AG04449 (cell line): ENCODE measurements around the gene SOCS4.

Source experiments
- CTCF ChIA-PET: fragments of 350-600 bp; formaldehyde crosslinking; extraction: SDS; loops from one replicate; lab custom pipeline; 2021; ENCODE audit warnings: antibody characterized with exemption; lab: Yijun Ruan, JAX
- POLR2A ChIA-PET: fragments of 400-600, 350-600 bp; formaldehyde crosslinking; extraction: SDS; loops from one replicate; lab custom pipeline; 2020; ENCODE audit warnings: antibody characterized with exemption, inconsistent platforms; lab: Yijun Ruan, JAX
- DNase-seq: peaks from one replicate; pipeline ENCODE4 v3.0.0-alpha.2; 2010; ENCODE audit warnings: low read depth, low spot score
- H3K4me3 ChIP-seq: 2 replicates; pipeline ENCODE4 v1.5.1; 2011; ENCODE audit warnings: low read depth, mild to moderate bottlenecking, control low read depth, low read length
- TF ChIP-seq, protein P1 (sequence below): IDR thresholded peaks from one replicate; pipeline ENCODE4 v1.5.1; 2011; ENCODE audit warnings: mild to moderate bottlenecking, moderate library complexity, low read length, control low read depth, inconsistent platforms; ENCODE audit not compliant: insufficient read depth; ENCODE audit errors: missing control alignments

The SOCS4 gene, protein sequence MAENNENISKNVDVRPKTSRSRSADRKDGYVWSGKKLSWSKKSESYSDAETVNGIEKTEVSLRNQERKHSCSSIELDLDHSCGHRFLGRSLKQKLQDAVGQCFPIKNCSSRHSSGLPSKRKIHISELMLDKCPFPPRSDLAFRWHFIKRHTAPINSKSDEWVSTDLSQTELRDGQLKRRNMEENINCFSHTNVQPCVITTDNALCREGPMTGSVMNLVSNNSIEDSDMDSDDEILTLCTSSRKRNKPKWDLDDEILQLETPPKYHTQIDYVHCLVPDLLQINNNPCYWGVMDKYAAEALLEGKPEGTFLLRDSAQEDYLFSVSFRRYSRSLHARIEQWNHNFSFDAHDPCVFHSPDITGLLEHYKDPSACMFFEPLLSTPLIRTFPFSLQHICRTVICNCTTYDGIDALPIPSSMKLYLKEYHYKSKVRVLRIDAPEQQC

DNA sequence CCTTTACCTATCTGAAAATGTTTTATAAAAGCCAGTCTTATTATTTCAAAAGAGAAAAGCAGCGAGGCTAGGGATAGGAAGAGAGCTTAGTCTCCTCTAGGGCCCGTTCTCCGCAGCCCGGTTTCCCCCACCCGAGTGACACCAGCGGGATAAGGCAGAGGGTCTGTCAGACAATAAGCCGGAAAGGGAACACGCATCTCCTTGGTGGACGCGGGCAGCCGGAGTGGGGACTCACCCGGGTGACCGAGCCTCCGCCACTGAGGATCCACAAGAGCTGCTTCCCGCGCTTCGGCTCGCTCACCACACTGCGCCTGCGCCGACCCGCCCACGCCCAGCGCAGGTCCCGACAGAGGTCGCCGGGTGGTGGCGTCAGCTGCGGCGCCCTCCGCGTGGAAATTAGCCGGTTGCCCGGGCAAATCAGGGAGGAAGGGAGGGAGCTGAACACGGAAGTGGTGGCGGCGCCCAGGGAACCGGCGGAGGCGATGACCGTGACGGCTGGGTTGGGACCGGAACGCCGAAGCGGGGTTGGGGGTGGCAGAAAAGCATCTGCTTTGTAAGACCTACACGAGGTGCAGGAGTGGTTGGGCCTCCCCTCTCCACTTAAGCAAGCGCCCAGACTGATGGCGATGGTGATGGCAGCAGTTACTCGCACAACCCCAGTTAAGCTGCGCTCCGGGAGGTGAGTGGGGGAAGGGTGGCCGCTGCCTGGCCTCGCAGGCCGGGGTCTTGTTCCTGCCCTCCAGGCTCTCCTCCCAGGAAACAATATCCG is at the start of gene SOCS4, which contains the start of gene WDHD1:
SOCS4 (plus strand) TSS at position 444 of the 769 bp plus-strand sequence. CDS start 15,806 bp downstream, outside the sequence.
WDHD1 (minus strand) TSS at position 307 of the 769 bp plus-strand sequence. CDS start 312 bp downstream, outside the sequence.
- ChIA-PET POLR2A (interaction anchor here (0.5 to 1.3 kb wide), 7 partner anchors 8 to 105 kb away, joined by 3 to 7 read pairs (median 3); partner anchors contain the start of gene MAPK1IP1L), CTCF (interaction anchor here (0.8 to 7.7 kb wide), 6 partner anchors 10 to 134 kb away, joined by 3 to 41 read pairs (median 6); partner anchors contain the start of gene MAPK1IP1L)
- TF ChIP-seq, protein P1, sequence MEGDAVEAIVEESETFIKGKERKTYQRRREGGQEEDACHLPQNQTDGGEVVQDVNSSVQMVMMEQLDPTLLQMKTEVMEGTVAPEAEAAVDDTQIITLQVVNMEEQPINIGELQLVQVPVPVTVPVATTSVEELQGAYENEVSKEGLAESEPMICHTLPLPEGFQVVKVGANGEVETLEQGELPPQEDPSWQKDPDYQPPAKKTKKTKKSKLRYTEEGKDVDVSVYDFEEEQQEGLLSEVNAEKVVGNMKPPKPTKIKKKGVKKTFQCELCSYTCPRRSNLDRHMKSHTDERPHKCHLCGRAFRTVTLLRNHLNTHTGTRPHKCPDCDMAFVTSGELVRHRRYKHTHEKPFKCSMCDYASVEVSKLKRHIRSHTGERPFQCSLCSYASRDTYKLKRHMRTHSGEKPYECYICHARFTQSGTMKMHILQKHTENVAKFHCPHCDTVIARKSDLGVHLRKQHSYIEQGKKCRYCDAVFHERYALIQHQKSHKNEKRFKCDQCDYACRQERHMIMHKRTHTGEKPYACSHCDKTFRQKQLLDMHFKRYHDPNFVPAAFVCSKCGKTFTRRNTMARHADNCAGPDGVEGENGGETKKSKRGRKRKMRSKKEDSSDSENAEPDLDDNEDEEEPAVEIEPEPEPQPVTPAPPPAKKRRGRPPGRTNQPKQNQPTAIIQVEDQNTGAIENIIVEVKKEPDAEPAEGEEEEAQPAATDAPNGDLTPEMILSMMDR: peak; percentile 40
- peak; percentile 41 for DNase-seq
- H3K4me3 ChIP-seq: peak within 1 kb of the TSS; percentile 88

DNA sequence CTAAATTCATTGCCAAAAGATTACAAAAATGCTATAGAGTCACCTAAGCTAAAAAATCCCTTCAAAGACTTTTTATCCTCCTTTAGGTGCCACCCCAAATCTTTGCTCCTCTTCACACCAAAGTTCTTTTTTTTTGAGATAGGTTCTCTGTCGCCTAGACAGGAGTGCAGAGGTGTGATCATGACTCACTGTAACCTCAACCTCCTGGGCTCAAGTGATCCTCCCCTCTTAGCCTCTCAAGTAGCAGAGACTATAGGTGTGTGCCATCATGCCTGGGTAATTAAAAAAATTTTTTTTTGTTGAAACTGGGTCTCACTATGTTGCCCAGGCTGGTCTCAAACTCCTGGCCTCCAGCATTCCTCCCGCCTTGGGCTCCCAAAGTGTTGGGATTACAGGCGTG is 48.0 kb upstream of the SOCS4 start:
- POLR2A ChIA-PET: no interaction called here
- TF ChIP-seq, protein P1: no peak

DNA sequence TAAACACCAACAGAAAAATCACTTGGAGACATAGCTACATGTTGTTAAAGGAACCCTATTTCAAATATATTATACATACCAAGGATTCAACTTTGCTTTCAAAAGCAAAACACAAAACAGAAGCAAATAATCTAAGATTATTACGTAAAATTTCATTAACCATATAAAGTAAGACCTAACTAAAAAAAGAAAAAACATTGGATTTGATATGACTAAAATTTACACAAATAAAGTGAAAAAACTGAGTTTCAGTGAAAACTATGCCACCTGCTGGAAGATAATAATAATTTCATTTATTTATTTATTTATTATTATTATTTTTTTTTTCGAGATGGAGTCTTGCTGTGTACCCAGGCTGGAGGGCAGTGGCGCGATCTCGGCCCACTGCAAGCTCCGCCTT is 45.3 kb upstream of the SOCS4 start:
- POLR2A ChIA-PET: no interaction called here
- TF ChIP-seq, protein P1: no peak
- H3K4me3 ChIP-seq: no peak overlapping the region
- CTCF ChIA-PET: interaction anchor here (0.6 to 2.0 kb wide), 9 partner anchors 9 to 494 kb away, joined by 3 to 9 read pairs (median 4); partner anchors contain the start of gene MAPK1IP1L
- no peak for DNase-seq

More for the DNA sequence above, 48.0 kb upstream of the SOCS4 start:
- H3K4me3 ChIP-seq: no peak overlapping the region
- CTCF ChIA-PET: interaction anchor here (0.7 kb wide), 1 partner anchor 161 kb away, joined by 3 read pairs; no protein-coding TSS in a partner anchor
- DNase-seq: no peak

DNA sequence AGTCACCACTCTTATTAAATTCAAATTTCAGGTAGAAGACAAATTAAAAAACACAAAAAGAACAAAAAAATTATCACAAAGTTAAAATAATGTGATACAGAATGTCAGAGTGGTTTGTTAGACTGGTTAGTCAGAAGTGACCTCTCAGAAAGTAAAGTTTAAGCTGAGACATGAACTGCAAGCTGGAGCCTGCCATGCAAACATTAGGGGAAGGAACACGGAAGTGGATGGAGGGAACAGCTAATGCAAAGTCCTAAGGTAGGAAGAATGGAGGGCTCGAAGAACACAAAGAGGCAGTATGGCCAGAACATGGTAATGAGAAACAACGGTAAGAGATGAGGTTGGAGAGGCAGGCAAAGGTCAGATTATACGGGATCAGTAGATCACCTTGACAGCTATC is 41.9 kb upstream of the SOCS4 start:
- no peak for DNase-seq
- TF ChIP-seq, protein P1: no peak
- POLR2A ChIA-PET: no interaction called here
- H3K4me3 ChIP-seq: no peak overlapping the region
- CTCF ChIA-PET: interaction anchor here (0.8 to 1.1 kb wide), 4 partner anchors 8 to 212 kb away, joined by 3 read pairs; no protein-coding TSS in a partner anchor

DNA sequence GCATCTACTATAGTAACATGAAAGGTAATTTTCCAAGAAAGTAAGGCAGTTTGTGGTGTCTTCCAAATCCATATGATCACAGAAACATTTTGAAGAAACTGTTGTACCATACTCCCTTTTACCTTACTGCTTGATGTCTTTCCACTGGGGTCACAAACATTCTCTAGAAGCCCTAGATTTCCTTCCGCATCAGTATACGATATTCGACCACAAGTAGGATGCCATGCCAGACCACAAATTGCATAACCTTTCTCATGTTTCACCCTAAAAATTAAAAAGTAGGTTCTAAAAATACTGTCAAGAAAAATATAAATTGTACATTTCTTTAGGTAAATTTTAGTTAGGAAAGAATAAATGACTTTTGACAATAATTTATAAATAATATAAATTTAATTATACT is 26.7 kb upstream of the SOCS4 start:
- no peak for DNase-seq
- CTCF ChIA-PET: interaction anchor here (1.0 kb wide), 1 partner anchor 51 kb away, joined by 4 read pairs; the partner anchor contains the start of gene MAPK1IP1L
- POLR2A ChIA-PET: no interaction called here
- no peak overlapping the region for H3K4me3 ChIP-seq
- TF ChIP-seq, protein P1: no peak
